ENCODE data around the gene PYGB.

PYGB gene

DNA sequence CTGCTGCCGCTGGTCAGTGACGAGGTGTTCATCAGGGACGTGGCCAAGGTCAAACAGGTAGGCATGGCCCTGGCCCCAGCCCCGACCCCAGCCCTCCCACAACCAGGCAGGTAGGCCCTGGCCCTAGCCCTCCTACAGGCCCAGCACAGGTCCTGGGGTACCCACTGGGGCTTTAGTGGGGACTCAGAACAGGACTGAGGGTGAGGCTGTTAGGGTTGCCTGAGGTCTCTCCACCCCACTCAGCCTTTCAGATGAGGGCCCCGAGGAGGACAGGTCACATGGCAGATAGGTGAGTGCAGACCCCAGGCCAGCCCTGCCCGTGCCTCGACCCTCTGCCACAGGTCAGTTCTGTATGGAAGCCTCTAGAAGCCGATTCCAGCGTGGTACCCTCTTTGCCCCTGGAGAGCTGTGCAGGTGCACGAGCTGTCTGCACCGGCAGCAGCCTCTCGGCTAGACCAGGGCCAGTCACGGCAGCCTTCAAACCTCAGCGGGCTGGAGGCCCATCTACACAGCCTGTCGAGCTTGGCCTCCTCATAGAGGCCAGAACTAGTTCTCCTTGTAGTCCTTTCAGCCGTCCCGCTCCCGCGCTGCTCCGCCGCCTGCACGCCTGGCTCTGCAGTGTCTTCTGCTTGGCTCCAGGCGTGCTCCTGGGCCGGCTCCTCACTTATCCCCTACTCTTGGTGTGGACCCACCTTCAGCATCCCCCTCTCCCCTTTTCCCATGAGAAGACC is 35.5 kb downstream of the PYGB start:
- DNase-seq (ENCODE audit: low read depth) = no peak

DNA sequence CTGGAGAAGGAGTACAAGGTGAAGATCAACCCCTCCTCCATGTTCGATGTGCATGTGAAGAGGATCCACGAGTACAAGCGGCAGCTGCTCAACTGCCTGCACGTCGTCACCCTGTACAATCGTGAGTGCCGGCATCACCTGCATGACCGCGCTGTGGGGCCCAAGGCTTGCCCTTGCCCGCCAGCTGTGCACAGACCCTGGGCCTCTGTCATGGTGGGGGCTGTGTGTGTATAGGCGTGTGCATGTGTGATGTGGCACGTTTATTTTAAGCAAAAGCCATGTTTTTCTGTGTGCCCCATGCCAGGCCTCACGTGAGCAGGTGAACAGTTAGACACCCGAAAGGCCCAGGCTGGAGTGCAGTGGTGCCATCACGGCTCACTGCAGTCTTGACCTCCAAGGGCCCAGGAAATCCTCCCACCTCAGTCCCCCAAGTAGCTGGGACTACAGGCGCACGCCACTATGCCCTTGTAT is 36.3 kb downstream of the PYGB start:
- DNase-seq (ENCODE audit: low read depth) = no peak

DNA sequence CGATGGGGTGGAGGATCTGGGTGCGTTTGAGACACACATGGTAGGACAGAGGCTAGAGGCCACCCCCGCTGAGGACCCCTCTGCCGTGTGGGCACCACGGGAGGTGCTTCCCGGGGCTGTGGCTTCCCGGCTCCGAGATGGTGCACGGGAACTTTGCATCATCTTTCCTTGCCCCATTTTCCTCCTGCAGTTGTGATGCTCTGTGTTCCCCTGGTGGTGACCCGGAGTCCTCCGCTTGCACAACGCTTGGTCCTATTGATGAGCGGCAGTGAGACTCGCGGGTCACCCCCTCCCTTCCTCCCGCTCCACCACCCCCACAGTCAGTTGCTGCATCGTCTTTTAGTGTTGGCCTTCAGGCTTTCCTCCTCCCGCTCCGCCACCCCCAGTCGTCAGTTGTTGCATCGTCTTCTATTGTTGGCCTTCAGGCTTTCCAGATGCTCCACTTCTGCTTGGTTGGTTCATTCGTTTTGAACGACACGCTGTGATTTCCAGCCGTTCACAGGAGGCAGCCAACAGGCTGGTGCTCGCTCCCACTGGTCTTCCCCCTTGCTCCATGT is 37.3 kb downstream of the PYGB start:
- no peak for DNase-seq (ENCODE audit: low read depth)

DNA sequence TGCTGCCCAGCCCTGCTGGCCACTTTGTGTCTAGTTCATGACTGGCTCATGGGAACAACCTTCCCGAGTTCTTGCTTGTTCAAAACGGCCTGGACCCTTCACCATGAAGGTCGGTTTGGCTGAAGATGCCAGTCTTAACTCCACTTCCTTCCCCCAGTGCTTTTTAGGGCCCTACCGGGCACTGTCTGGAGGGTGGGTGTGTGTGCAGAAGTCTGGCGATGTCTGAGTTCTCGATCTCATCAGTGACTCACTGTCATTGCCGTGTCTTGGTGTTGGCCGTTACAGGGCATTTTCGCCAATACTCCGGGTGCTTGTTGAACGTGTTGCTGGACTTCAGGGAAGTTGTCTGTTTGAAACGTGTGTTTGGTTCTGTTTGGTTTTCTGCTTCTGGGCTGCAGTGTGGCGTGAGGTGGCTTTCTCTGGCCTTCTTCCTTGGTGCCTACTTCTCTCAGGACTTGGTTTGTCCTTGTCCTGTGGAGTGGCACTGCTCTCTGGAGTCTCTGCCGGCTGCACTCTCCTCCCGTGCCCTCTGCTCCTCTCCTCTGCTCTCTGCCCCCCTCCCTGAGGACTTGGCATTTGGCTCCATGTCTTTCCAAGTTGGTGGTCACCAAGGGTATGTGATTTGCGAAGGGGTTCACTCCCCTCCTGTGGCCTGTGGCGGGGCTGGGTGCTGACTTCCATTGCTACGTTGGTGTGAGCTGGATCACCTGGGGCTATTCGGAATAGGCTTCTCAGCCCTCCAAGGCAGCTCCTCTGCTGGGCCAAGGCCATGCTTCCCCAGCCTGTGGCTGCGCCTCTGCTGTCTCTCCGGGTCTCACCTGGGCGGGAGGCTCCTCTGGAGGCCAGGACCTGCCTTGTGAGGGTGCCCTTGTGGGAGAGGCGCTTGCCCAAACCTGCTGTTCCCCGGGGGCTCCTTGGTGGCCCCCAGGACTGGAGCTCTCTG is 38.2 kb downstream of the PYGB start:
- DNase-seq (ENCODE audit: low read depth) = no peak

DNA sequence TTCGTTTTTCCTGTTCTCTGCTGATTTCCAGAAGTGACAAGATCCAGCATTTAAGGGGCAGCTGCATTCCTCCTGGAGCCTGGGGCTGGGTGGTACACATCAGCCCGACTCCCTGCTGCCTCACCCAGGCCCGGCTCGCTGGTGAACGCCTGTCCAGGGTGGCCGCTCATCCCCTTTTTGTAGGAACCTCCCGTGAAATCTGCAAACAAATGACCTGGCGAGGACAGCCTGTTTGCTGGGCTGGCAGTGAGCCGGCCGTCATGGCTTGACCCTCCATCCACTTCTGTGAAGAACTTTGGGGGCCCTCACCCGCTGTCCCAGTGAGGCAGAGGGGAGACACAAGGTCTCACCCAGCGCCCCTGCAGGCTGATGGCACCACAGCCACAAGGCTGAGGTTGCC is 39.0 kb downstream of the PYGB start:
- no peak for DNase-seq (ENCODE audit: low read depth)

DNA sequence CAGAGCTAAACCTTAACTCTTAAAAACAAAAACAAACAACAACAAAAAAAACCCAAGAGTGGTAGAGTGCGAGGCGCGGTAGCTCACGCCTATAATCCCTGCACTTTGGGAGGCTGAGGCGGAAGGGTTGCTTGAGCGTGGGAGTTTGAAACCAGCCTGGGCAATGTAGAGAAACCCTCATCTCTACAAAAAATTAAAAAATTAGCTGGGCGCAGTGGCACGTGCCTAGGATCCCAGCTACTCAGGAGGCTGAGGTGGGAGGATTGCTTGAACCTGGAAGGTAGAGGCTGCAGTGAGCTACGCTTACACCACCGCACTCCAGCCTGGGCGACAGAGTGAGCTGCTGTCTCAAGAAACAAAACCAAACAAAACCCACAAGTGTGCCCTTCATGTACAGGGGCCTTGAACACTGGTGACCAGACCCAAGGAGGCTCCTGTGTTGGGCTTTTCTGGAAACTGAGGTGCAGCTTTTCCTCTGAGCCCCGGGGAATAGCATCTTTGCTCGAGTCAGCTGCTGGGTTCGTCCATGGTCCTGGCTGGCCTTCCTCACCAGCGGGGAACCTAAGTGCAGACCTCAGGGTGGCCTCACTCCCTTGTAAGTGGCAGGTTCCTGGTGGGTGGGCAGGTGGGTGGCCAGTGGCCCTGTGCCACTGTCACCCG is 39.9 kb downstream of the PYGB start:
- DNase-seq (ENCODE audit: low read depth) = no peak

DNA sequence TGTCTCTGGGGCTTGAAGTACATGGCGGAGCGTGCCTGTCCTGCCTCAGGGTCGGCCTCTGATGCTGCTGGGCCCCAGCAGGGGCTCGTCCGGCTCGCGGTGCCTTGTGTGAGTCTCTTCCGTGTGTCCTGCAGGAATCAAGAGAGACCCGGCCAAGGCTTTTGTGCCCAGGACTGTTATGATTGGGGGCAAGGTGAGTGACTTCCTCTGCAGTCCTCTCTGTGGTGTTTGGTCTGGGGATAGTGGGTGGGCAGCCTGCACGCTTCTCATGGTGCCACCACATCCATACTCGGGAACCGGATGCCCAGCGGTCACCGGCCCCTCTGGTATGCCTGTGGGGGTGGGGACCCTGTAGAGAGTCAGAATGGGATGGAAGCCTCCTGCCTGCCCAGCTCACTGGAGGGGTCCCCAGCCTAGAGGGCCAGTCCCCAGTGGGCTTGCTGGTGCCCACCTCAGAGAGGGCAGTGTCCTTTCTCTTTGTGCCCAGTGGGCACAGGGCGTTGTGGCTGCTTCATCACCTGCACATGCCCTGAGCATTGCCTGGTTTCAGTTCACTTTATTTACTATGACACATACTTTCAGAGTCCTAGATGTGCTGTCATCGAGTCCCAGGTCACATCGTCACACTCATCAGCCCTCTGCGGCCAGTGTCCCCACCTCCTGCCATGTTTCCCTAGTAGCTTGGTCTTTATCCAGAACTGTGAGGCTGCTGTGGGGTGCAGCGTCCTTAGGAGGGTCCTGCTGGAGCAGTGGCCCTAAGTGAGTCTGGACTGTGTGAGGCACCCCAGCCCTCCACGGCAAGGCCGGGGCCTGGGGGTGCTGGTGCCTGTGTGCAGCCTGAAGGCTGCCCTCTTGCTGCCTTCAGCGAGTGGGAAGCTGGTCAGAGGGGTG is 40.7 kb downstream of the PYGB start:
- no peak for DNase-seq (ENCODE audit: low read depth)

DNA sequence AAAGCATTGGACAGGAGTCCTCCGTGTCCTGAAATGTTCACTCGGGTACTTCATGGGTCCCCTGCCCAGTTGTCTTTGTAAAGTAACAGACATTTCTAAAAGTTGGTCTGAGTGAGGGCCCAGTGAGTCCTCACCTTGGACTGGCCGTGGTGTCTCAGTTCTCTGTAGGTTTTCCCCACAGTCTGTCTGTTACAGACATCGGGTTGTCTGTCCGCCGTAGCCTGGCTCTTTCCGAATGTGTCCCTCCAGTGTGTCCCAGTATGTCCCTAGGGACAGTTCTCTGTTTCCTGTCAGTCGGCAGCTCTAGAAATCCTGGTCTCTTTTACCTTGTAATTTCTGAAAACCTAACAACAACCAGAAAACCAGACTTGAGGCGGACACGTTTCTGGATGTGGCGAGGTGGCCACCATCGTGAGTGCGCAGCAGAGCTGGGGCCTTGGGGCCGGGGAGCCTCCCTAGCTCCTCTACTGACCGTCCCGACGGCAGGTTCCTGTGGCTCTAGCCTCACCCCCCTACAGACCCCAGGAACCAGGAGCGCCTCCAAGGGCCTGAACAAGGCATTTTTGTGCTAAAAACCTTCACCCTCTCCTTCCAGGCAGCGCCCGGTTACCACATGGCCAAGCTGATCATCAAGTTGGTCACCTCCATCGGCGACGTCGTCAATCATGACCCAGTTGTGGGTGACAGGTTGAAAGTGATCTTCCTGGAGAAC is 42.2 kb downstream of the PYGB start:
- no peak for DNase-seq (ENCODE audit: low read depth)

DNA sequence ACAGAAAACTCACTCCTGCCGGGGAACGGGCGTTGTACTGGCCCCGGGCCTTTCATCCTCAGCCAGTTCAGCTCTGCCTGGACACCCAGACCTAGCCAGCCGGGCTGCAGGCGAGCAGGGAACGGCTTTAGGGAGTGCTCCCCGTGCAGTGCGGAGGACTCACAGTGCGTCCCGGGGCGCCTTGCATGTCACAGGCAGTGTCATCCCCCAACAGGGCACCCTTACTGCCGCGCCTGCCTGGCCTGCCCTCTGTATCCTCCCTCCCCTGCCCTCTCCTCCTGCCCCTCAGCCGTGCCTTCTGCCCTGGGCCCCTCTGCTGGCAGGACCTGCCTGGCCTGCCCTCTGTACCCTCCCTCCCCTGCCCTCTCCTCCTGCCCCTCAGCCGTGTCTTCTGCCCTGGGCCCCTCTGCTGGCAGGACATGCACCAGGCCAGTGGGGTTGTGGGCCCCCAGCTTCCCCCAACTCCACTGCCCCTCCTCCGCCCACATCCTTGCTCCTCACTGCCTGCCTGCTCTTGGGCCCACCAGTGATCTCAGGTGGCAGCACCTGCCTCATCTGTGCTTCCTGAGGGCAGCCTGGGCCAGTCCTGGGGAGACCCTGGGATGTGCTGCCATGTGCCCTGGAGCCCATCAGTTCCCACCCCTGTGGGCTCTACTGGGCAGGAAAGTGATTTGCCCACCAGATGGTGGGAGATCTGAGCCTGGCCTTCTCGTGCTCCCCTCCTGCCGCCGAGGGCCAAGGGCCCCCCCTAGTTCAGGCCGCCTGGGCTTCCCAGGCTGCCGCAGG is 43.0 kb downstream of the PYGB start:
- DNase-seq (ENCODE audit: low read depth) = no peak

DNA sequence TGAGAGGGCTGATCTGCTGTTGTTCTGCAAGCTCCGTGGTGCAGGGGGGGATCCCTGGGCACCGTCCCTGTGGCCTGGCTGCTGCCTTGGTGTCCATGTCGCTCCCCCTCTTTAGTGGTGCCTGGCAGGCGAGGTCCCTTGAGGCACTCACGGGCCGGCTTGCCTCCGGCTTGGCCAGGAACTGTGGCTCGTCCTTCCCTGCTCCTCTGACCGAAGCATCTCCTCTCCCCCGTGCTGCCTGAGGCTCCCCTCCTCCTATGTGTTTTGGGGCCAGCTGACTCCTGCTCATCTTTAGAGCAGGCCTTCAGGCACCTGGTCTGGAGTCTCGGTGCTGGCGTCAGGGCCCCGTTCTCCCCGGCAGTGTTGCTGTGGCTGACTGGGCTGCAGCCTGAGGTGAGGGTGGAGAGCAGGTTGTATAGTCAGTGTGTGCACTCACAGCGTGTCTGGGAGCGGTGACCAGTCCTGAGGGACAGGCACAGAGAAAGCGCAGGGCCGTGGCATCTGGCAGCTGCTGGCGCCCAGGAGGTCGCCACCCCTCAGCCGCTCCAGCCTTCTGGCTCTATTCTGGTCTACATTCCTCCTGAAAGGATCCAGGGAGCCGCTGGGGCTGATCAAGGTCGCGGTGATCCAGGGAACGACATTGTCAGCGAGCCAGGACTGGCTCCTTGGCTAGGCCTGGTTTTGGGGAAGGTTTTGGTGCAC is 43.7 kb downstream of the PYGB start:
- DNase-seq (ENCODE audit: low read depth) = no peak

DNA sequence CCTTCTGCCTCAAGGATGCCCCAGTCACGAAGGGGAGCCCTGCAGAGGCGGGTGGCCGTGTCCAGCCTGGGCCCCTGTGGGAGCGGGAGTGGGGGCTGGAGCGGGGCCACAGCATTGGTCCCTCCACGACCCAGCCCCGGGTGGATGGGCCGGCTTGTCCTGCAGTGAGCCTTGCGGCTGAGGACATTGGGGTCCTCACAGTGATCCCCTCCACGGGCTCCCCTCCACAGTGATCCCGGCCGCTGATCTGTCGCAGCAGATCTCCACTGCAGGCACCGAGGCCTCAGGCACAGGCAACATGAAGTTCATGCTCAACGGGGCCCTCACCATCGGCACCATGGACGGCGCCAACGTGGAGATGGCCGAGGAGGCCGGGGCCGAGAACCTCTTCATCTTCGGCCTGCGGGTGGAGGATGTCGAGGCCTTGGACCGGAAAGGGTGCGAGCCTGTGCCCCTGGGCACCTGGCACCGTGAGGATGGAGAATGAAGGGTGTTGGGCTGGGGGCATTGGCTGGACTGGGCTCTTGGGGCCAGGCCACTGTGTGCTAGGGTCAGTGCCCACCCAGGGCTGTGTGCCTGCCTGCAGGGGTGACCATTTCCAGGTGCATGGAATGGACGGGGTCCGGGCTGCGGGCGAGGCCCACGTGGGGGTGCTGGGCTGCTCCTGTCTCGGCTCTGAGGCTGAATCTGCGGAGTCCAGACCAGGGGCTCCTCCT is 44.4 kb downstream of the PYGB start:
- no peak for DNase-seq (ENCODE audit: low read depth)

DNA sequence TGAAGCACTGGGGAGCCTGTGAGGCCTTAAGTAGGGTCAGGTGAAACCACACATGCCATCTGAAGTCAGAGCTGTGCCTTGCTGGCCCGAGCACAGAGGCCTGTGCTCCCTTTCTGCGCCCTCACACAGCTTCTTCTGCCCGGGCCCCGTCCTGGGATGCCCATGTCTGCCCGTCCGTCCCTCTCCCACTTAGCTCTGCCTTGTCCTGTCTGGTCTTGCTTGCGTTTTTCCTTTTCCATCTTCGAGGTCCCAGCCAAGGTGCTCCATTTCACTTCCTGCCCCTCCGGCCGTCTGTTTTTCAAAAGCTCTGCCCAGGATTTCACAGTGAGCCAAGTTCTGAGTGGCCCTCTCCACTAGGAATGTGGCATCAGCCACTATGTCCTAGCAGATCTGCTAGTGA is 45.6 kb downstream of the PYGB start:
- DNase-seq (ENCODE audit: low read depth) = no peak

DNA sequence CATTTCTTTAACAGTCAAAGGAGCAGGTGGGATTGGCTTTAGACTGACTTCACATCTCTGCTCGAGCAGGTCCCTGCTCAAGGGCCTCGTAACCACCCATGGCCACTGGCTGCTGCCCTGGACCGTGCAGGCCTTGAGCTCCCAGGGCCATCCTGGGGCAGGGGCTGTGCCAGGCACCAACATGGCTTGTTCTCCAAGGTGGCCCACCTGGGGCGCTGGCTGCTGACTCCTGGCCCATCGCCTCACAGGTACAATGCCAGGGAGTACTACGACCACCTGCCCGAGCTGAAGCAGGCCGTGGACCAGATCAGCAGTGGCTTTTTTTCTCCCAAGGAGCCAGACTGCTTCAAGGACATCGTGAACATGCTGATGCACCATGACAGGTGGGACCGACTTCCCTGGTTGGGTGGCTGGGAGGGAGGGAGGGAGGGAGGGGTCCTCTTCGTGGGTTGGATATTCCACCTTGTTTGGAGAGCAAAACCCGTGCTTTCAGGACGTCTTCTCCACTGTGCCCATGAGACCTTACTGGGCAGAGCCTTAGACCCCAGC is 46.1 kb downstream of the PYGB start:
- no peak for DNase-seq (ENCODE audit: low read depth)

DNA sequence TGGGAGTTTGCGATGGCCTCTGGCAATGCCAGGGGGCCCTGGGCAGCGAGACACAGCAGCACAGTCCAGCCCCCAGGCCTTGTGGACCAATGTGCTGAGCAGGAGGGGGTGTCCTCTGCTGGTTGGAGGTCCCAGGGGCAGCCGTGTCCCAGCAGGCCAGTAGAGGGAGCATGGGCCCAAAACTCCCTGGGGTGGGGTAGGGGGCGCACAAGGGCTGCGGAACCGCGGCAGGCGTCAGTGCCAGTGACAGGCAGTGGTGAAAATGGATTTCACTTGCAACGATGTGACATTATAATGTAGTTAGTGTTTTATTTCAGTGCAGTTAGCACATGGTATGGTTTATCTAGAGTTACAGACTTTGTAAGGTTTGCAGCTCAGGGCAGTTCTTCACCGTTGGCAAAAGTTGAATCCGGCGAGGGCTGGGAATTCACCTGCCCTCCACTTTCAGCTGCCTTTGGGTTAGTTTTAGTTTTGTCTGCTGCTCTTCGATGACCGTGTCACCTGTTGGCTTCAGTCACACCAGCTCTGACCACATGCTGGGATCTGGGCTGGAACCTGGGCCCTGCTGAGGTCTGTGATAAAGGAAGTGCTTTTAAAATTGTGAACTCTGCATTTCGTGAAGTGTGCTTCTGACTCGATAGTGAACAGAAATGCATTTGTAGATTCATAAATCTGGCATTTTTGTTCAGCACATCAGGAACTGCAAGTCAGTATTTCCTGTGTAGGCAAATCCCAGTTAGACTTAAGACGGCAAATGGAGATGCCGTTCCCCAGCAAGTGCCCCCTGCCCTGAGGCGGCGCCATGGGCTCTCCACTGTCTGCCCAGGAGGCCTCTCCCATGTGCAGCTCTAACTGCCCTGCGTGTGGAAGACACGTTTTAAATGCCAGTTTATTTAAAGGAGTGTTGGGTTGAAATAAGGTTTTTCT is 46.8 kb downstream of the PYGB start:
- peak; percentile 66 for DNase-seq (ENCODE audit: low read depth)

DNA sequence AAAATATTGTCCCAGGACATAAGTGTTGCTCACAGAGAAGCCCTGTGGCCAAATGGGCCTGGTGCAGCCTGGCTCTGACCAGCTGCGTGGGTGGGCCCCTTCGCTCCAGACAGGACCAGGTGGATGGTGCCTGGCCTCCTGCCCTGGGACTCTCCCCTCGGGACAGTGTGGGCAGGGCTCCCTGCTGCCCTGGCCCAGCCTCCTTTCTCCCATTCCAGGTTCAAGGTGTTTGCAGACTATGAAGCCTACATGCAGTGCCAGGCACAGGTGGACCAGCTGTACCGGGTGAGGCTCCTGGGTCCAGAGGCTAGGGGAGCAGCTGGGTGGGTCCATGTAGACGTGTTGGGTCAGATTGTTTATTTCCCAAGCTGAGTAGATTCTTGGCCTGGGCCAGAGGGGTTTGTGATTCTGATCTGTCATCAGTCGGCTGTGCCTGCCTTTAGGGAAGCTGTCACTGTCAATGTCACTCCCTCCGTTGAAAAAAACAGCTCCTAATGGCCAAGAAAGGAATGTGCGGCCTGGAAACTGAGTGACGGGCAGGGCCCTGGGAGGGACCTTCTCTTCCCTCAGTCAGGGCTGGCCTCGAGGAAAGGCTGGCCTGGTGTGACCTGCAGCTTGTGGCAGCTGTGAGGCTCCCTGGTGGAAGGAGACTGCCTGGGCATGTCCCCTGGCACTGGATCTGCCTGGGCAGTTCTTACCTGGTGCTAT is 47.7 kb downstream of the PYGB start:
- DNase-seq (ENCODE audit: low read depth) = peak; percentile 33
